HepG2 (cell line): ENCODE measurements around the gene KCNT2.

ENCODE experiments used
- ATF2 ChIP-seq: sonication (generic); formaldehyde crosslinking; IDR thresholded peaks from 2 replicates; pipeline ENCODE4 v1.4.0; 2020; ENCODE audit warnings: missing genetic modification reagents
- CTCF ChIP-seq: sonication (generic); formaldehyde crosslinking; IDR thresholded peaks from 2 replicates; pipeline ENCODE4 v1.5.0; 2020; ENCODE audit warnings: mild to moderate bottlenecking, missing genetic modification reagents, moderate library complexity
- JUN ChIP-seq: sonication (generic); formaldehyde crosslinking; IDR thresholded peaks from 2 replicates; pipeline ENCODE4 v1.4.0; 2020; ENCODE audit warnings: mild to moderate bottlenecking, missing genetic modification reagents
- KDM2A ChIP-seq: sonication (generic); formaldehyde crosslinking; IDR thresholded peaks from 2 replicates; pipeline ENCODE4 v1.4.0; 2020; ENCODE audit warnings: low read depth, missing genetic modification reagents, borderline replicate concordance
- MTA3 ChIP-seq: sonication (generic); formaldehyde crosslinking; IDR thresholded peaks from 2 replicates; pipeline ENCODE4 v1.4.0; 2020; ENCODE audit warnings: missing genetic modification reagents
- POLR2A ChIP-seq, 2 experiments: IDR thresholded peaks; 2 replicates each; pipeline ENCODE4 v1.6.1; 2011; ENCODE audit warnings: low read depth in 2 of 2, low read length in 2 of 2, mild to moderate bottlenecking in 1 of 2, moderate library complexity in 1 of 2; ENCODE audit not compliant: insufficient read depth in 1 of 2
- POLR2AphosphoS5 ChIP-seq: IDR thresholded peaks from 2 replicates; pipeline ENCODE4 v1.6.1; 2012; ENCODE audit warnings: low read depth, low read length
- YEATS4 ChIP-seq: sonication (generic); formaldehyde crosslinking; IDR thresholded peaks from 2 replicates; pipeline ENCODE4 v1.4.0; 2020; ENCODE audit warnings: missing genetic modification reagents, borderline replicate concordance
- ZEB1 ChIP-seq: IDR thresholded peaks from 2 replicates; pipeline ENCODE4 v1.6.1; 2012; ENCODE audit warnings: mild to moderate bottlenecking, low read depth, inconsistent platforms; ENCODE audit not compliant: insufficient replicate concordance
- ZNF225 ChIP-seq: sonication (generic); formaldehyde crosslinking; IDR thresholded peaks from 2 replicates; pipeline ENCODE4 v1.4.0; 2020; ENCODE audit warnings: mild to moderate bottlenecking, missing genetic modification reagents
- ZNF326 ChIP-seq: sonication (generic); formaldehyde crosslinking; IDR thresholded peaks from 2 replicates; pipeline ENCODE4 v1.4.0; 2020; ENCODE audit warnings: missing genetic modification reagents, borderline replicate concordance
- TF ChIP-seq, protein P1 (sequence below): sonication (generic); formaldehyde crosslinking; IDR thresholded peaks from 2 replicates; pipeline ENCODE4 v1.4.0; 2020; ENCODE audit warnings: missing genetic modification reagents

- TF ChIP-seq ZNF326 (CRISPR knock-in tag) (no peak), ZNF225 (CRISPR knock-in tag) (no peak), KDM2A (CRISPR knock-in tag) (no peak), POLR2A (IDR thresholded peaks at IDR 0.05; ENCODE audit: insufficient read depth in 1 of 2, low read depth in 2 of 2, low read length in 2 of 2) (no peak), CTCF (CRISPR knock-in tag) (no peak), ATF2 (CRISPR knock-in tag) (no peak), MTA3 (CRISPR knock-in tag) (no peak), YEATS4 (no peak), POLR2AphosphoS5 (no peak), ZEB1 (no peak), JUN (no peak)
- TF ChIP-seq, protein P1, sequence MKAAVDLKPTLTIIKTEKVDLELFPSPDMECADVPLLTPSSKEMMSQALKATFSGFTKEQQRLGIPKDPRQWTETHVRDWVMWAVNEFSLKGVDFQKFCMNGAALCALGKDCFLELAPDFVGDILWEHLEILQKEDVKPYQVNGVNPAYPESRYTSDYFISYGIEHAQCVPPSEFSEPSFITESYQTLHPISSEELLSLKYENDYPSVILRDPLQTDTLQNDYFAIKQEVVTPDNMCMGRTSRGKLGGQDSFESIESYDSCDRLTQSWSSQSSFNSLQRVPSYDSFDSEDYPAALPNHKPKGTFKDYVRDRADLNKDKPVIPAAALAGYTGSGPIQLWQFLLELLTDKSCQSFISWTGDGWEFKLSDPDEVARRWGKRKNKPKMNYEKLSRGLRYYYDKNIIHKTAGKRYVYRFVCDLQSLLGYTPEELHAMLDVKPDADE = no peak
Measured at GRCh38 chr1:196207612-196208217, 400.5 kb downstream of the KCNT2 start.
